ENCODE measurements around the gene RIMBP3C. TPM values are rescaled to one million over a fixed set of nuclear protein-coding genes. Genes with fewer than 3 reads are reported as not detected.
"Not testable (repeated sequence)": the region's sequence is repeated elsewhere in the genome, so short reads cannot be mapped to it uniquely, and the experiment has no call there.

The RIMBP3C gene
- 0.17 and 1.2 TPM in 2 replicates for total RNA-seq (2014; rRNA removed; shearing (Covaris generic))

- not testable (repeated sequence) for DNase-seq (ENCODE audit: low read depth)
These were observed at the start of gene RIMBP3C for GRCh38 chr22:21551361-21551760. TSS of gene RIMBP3C (minus strand) at chr22:21551461. CDS start at chr22:21550976, 485 bp downstream.

GRCh38 chr22:21599053-21599893 lies 48.0 kb upstream of the RIMBP3C start:
- no peak for DNase-seq (ENCODE audit: low read depth)

GRCh38 chr22:21598302-21598701 lies 47.0 kb upstream of the RIMBP3C start:
- no peak for DNase-seq (ENCODE audit: low read depth)

- not testable (repeated sequence) for DNase-seq (ENCODE audit: low read depth)
These were observed 45.3 kb upstream of the RIMBP3C start for GRCh38 chr22:21596356-21597135.

GRCh38 chr22:21594865-21595452 lies 43.7 kb upstream of the RIMBP3C start:
- no peak for DNase-seq (ENCODE audit: low read depth)

GRCh38 chr22:21593406-21594232 lies 42.4 kb upstream of the RIMBP3C start:
- DNase-seq (ENCODE audit: low read depth), result no peak

GRCh38 chr22:21592422-21592821 lies 41.2 kb upstream of the RIMBP3C start:
- DNase-seq (ENCODE audit: low read depth), result no peak

GRCh38 chr22:21591695-21592094 lies 40.4 kb upstream of the RIMBP3C start:
- peak; percentile 37 for DNase-seq (ENCODE audit: low read depth)

- DNase-seq (ENCODE audit: low read depth), result no peak
These were observed 39.8 kb upstream of the RIMBP3C start for GRCh38 chr22:21590809-21591641.

GRCh38 chr22:21589396-21589795 lies 38.1 kb upstream of the RIMBP3C start:
- DNase-seq (ENCODE audit: low read depth), result no peak

GRCh38 chr22:21587803-21588611 lies 36.7 kb upstream of the RIMBP3C start:
- DNase-seq (ENCODE audit: low read depth), result peak; percentile 56

- DNase-seq (ENCODE audit: low read depth), result no peak
These were observed 34.1 kb upstream of the RIMBP3C start for GRCh38 chr22:21585389-21585788.

- no peak for DNase-seq (ENCODE audit: low read depth)
These were observed 31.8 kb upstream of the RIMBP3C start for GRCh38 chr22:21582801-21583740.

GRCh38 chr22:21581009-21581713 lies 29.9 kb upstream of the RIMBP3C start:
- not testable (repeated sequence) for DNase-seq (ENCODE audit: low read depth)

- not testable (repeated sequence) for DNase-seq (ENCODE audit: low read depth)
These were observed 29.4 kb upstream of the RIMBP3C start for GRCh38 chr22:21580623-21581007.

GRCh38 chr22:21579474-21579851 lies 28.2 kb upstream of the RIMBP3C start:
- DNase-seq (ENCODE audit: low read depth), result no peak

- no peak for DNase-seq (ENCODE audit: low read depth)
These were observed 22.7 kb upstream of the RIMBP3C start for GRCh38 chr22:21573750-21574494.

Measured in M059J (cell line).